ENCODE data around the gene CRYBB1. TPM values are rescaled to one million over a fixed set of nuclear protein-coding genes. Genes with fewer than 3 reads are reported as not detected.

Gene CRYBB1
- polyA plus RNA-seq, 1 experiment = not detected

DNA sequence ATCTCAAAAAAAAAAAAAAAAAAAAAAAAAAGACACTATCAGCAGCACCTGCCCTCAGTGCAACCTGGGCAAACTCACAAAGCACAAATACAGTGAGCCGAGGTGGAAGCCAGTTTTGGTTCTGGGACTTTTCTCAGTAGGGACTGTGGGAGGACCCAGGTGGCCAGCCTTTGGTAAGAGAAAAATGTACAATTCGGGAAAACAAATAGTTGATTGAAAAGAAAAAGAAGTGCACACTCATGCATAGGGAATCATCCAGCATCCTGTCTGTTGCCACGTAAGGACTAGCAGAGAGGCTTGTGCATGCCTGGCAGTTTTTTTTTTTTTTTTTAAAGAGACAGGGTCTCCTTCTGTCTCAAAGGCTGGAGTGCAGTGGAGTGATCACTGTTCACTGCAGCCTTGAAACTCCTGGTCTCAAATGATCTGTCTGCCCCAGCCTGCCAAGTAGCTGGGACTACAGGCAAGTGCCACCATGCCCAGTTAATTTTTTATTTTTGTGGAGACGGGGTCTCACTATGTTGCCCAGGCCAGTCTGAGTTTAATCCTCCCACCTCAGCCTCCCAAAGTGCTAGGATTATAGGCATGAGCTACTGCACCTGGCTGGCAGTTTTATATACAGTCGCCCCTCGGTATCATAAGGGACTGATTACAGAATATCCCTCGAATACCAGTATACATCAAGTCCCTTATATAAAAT is 64.6 kb downstream of the CRYBB1 start:
- H3K4me3 ChIP-seq (ENCODE audit: low read depth, low read length) = peak overlapping the region; percentile 20
- no peaks in the 10 kb centered on the region for H3K27me3 ChIP-seq (ENCODE audit: control insufficient read depth, insufficient read depth, low read length)
- ChIA-PET CTCF (interaction anchor here (0.5 kb wide), 1 partner anchor 33 kb away, joined by 4 read pairs; no protein-coding TSS in a partner anchor), POLR2A (no interaction called here)
- peak; percentile 77 for DNase-seq (ENCODE audit: low read depth, low spot score)
- H3K27ac ChIP-seq (ENCODE audit: low read depth, low read length) = peak overlapping the region; percentile 98
- TF ChIP-seq, protein P1, sequence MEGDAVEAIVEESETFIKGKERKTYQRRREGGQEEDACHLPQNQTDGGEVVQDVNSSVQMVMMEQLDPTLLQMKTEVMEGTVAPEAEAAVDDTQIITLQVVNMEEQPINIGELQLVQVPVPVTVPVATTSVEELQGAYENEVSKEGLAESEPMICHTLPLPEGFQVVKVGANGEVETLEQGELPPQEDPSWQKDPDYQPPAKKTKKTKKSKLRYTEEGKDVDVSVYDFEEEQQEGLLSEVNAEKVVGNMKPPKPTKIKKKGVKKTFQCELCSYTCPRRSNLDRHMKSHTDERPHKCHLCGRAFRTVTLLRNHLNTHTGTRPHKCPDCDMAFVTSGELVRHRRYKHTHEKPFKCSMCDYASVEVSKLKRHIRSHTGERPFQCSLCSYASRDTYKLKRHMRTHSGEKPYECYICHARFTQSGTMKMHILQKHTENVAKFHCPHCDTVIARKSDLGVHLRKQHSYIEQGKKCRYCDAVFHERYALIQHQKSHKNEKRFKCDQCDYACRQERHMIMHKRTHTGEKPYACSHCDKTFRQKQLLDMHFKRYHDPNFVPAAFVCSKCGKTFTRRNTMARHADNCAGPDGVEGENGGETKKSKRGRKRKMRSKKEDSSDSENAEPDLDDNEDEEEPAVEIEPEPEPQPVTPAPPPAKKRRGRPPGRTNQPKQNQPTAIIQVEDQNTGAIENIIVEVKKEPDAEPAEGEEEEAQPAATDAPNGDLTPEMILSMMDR (IDR thresholded peaks at IDR 0.05; ENCODE audit: low read depth, low read length) = no peak
- no peaks in the 10 kb centered on the region for H3K9me3 ChIP-seq (ENCODE audit: control insufficient read depth, insufficient read depth, low read length)

DNA sequence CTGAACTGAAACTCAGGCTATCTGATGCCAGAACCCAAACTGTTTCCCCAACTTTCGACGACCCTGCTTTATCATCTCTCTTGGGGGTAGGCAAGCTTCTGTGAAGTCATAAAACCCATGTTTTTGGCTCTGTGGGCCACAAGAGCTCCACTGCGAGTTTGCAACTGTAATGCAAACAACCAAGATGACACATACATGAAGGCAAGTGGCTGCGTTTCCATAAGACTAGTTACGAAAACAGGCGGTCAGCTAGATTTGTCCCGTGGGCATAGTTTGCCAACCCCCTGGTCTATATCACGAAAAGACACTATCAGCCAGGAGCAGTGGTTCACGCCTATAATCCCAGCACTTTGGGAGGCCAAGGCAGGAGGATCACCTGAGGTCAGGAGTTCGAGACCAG is 65.4 kb downstream of the CRYBB1 start:
- CTCF ChIA-PET = no interaction called here
- no peak for DNase-seq (ENCODE audit: low read depth, low spot score)

DNA sequence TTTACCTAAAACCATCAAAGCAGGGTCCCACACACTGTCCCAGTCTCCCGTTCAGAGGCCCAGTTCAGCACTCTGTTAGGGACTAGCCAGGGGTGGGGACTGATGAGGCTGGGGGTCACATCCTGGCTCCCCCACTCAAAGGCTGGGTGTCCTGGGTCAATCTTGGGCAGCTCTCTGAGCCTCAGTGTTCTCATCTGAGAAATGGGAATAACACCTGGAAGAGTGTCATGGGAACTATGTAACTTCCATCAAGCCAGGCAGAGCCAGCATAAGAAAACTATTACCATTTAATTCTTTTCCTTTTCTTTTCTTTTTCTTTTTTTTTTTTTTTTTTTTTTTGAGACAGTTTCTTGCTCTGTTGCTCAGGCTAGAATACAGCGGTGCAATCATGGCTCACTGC is 66.3 kb downstream of the CRYBB1 start:
- peak overlapping the region; percentile 85 for H3K27ac ChIP-seq (ENCODE audit: low read depth, low read length)
- H3K9me3 ChIP-seq (ENCODE audit: control insufficient read depth, insufficient read depth, low read length) = no peaks in the 10 kb centered on the region
- no peak overlapping the region for H3K4me3 ChIP-seq (ENCODE audit: low read depth, low read length)
- TF ChIP-seq, protein P1 (IDR thresholded peaks at IDR 0.05; ENCODE audit: low read depth, low read length) = no peak
- no peaks in the 10 kb centered on the region for H3K27me3 ChIP-seq (ENCODE audit: control insufficient read depth, insufficient read depth, low read length)
- ChIA-PET POLR2A (interaction anchor here (1.0 to 1.2 kb wide), 2 partner anchors 59 to 68 kb away, joined by 4 to 5 read pairs; partner anchors contain the start of genes HPS4 and SRRD), CTCF (interaction anchor here (0.8 kb wide), 1 partner anchor 39 kb away, joined by 3 read pairs; no protein-coding TSS in a partner anchor)
- no peak for DNase-seq (ENCODE audit: low read depth, low spot score)

More for the DNA sequence above, 65.4 kb downstream of the CRYBB1 start:
- peak overlapping the region; percentile 98 for H3K27ac ChIP-seq (ENCODE audit: low read depth, low read length)
- H3K9me3 ChIP-seq (ENCODE audit: control insufficient read depth, insufficient read depth, low read length) = no peaks in the 10 kb centered on the region
- H3K27me3 ChIP-seq (ENCODE audit: control insufficient read depth, insufficient read depth, low read length) = no peaks in the 10 kb centered on the region
- POLR2A ChIA-PET = interaction anchor here (0.6 kb wide), 1 partner anchor 58 kb away, joined by 3 read pairs; no protein-coding TSS in a partner anchor
- TF ChIP-seq, protein P1 (IDR thresholded peaks at IDR 0.05; ENCODE audit: low read depth, low read length) = no peak
- no peak overlapping the region for H3K4me3 ChIP-seq (ENCODE audit: low read depth, low read length)

DNA sequence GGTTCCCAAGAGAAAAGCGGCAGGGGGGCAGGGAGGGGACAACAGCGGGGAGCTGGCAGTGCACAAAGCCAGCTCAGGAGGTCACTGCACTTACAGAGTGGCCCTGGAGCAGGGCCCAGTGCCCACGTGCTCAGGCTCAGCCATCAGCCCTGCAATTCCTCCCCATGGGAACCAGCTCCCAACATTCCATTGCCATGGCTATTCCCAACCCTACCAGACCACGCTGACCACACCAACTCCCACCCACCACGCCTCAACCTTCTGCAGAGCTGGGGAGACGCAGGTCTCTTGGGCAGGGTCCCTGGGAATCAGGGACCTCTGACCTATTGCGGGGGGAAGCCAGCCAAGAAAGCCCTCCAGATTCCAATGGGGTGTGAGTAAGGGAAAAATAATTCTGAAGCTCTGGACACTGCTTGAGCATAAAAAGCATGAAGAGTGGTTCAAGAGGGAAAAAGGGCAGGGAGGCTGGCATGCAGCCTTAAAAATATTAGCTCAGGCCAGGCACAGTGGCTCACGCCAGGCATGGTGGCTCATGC is 67.3 kb downstream of the CRYBB1 start:
- peak overlapping the region; percentile 85 for H3K27ac ChIP-seq (ENCODE audit: low read depth, low read length)
- ChIA-PET CTCF (interaction anchor here (0.5 to 0.8 kb wide), 2 partner anchors 38 to 106 kb away, joined by 3 to 6 read pairs; no protein-coding TSS in a partner anchor), POLR2A (interaction anchor here (0.6 to 1.2 kb wide), 3 partner anchors 56 to 67 kb away, joined by 4 to 7 read pairs (median 5); partner anchors contain the start of genes HPS4 and SRRD)
- no peaks in the 10 kb centered on the region for H3K9me3 ChIP-seq (ENCODE audit: control insufficient read depth, insufficient read depth, low read length)
- peak; percentile 76 for DNase-seq (ENCODE audit: low read depth, low spot score)
- no peaks in the 10 kb centered on the region for H3K27me3 ChIP-seq (ENCODE audit: control insufficient read depth, insufficient read depth, low read length)
- TF ChIP-seq, protein P1 (IDR thresholded peaks at IDR 0.05; ENCODE audit: low read depth, low read length) = no peak
- no peak overlapping the region for H3K4me3 ChIP-seq (ENCODE audit: low read depth, low read length)

All from AG04450 (cell line).